OCI-LY1 (cell line): ENCODE results near the gene MAST4.

Experiments
- H2AFZ ChIP-seq: fragments of 200-600 bp; sonication (generic), shearing (Covaris generic); 2 replicates; pipeline ENCODE4 v1.6.0; 2014; ENCODE audit warnings: antibody characterized with exemption, mild to moderate bottlenecking, low read length
- H3F3A ChIP-seq: fragments of 200-600 bp; sonication (generic), shearing (Covaris generic); 2 replicates; pipeline ENCODE4 v1.6.0; 2014; ENCODE audit warnings: mild to moderate bottlenecking, antibody characterized with exemption, low read length, moderate library complexity; ENCODE audit not compliant: insufficient read depth
- H3K27ac ChIP-seq: fragments of 200-600 bp; sonication (generic); 2 replicates; pipeline ENCODE4 v1.5.1; 2014; ENCODE audit warnings: low read length, mixed run types, mild to moderate bottlenecking, low read depth; ENCODE audit not compliant: poor library complexity, severe bottlenecking
- H3K27me3 ChIP-seq: fragments of 200-600 bp; sonication (generic); 2 replicates; pipeline ENCODE4 v1.6.0; 2014; ENCODE audit warnings: antibody characterized with exemption, mild to moderate bottlenecking, low read length, moderate library complexity; ENCODE audit not compliant: insufficient read depth
- H3K36me3 ChIP-seq: fragments of 200-600 bp; sonication (generic); 2 replicates; pipeline ENCODE4 v1.6.1; 2014; ENCODE audit warnings: mild to moderate bottlenecking, antibody characterized with exemption, low read length, moderate library complexity, mixed read lengths; ENCODE audit not compliant: insufficient read depth
- H3K4me1 ChIP-seq: fragments of 200-600 bp; sonication (generic); 2 replicates; pipeline ENCODE4 v1.5.1; 2014; ENCODE audit warnings: mild to moderate bottlenecking, low read length, moderate library complexity; ENCODE audit not compliant: insufficient read depth, severe bottlenecking
- H3K4me2 ChIP-seq: fragments of 200-600 bp; sonication (generic), shearing (Covaris generic); 2 replicates; pipeline ENCODE4 v1.6.1; 2014; ENCODE audit warnings: low read length
- H3K4me3 ChIP-seq: fragments of 200-600 bp; sonication (generic); 2 replicates; pipeline ENCODE4 v1.5.1; 2014; ENCODE audit warnings: low read length, low read depth, mild to moderate bottlenecking, mixed read lengths; ENCODE audit not compliant: poor library complexity, severe bottlenecking
- H3K79me2 ChIP-seq: fragments of 200-600 bp; shearing (Covaris generic); 2 replicates; pipeline ENCODE4 v1.6.1; 2016; ENCODE audit warnings: mixed run types, low read length, mixed read lengths; ENCODE audit not compliant: insufficient read depth
- H3K9ac ChIP-seq: fragments of 200-600 bp; sonication (generic), shearing (Covaris generic); 2 replicates; pipeline ENCODE4 v1.6.1; 2014; ENCODE audit warnings: mild to moderate bottlenecking, low read length, mixed read lengths
- H3K9me2 ChIP-seq: fragments of 200-600 bp; sonication (generic), shearing (Covaris generic); 2 replicates; pipeline ENCODE4 v1.6.1; 2014; ENCODE audit warnings: low read depth, mild to moderate bottlenecking, low read length, mixed read lengths
- H3K9me3 ChIP-seq: fragments of 200-600 bp; shearing (Covaris generic); 2 replicates; pipeline ENCODE4 v1.6.1; 2014; ENCODE audit warnings: low read length, mixed read lengths
- H4K20me1 ChIP-seq: fragments of 200-600 bp; sonication (generic), shearing (Covaris generic); 2 replicates; pipeline ENCODE4 v1.6.0; 2016; ENCODE audit warnings: mild to moderate bottlenecking, low read length; ENCODE audit not compliant: insufficient read depth
- CTCF ChIP-seq: fragments of 200-600 bp; sonication (generic), shearing (Covaris generic); IDR thresholded peaks from 2 replicates; pipeline ENCODE4 v1.5.1; 2017; ENCODE audit warnings: mild to moderate bottlenecking, antibody characterized with exemption, low read length, moderate library complexity, mixed read lengths
- EZH2 ChIP-seq: fragments of 200-600 bp; sonication (generic), shearing (Covaris generic); IDR thresholded peaks from 2 replicates; pipeline ENCODE4 v1.8.0; 2017; ENCODE audit warnings: borderline replicate concordance, mixed run types, mild to moderate bottlenecking, antibody characterized with exemption, low read length, moderate library complexity, mixed read lengths

Gene MAST4

GRCh38 chr5:66987540-66987939 lies 391.3 kb downstream of the MAST4 start:
- Histone ChIP-seq H3K27me3 (no peaks in the 10 kb centered on the region), H3K9me2 (no peaks in the 10 kb centered on the region), H3K4me1 (no peaks in the 10 kb centered on the region), H3K4me3 (no peak overlapping the region), H3K9me3 (no peaks in the 10 kb centered on the region), H3K36me3 (no peaks in the 10 kb centered on the region), H2AFZ (no peak overlapping the region), H3K27ac (no peak overlapping the region), H4K20me1 (no peaks in the 10 kb centered on the region), H3K4me2 (no peak overlapping the region), H3K9ac (no peak overlapping the region), H3K79me2 (no peaks in the 10 kb centered on the region), H3F3A (no peaks in the 10 kb centered on the region)
- TF ChIP-seq CTCF (no peak), EZH2 (no peak)

- H4K20me1 ChIP-seq = no peaks in the 10 kb centered on the region
- TF ChIP-seq EZH2 (no peak), CTCF (peak; percentile 86)
Measured at GRCh38 chr5:66987949-66988838, 392.0 kb downstream of the MAST4 start.

GRCh38 chr5:66989286-66989685 lies 393.1 kb downstream of the MAST4 start:
- Histone ChIP-seq H3K36me3 (no peaks in the 10 kb centered on the region), H3K27me3 (no peaks in the 10 kb centered on the region), H3F3A (no peaks in the 10 kb centered on the region), H4K20me1 (no peaks in the 10 kb centered on the region), H3K4me2 (no peak overlapping the region), H3K4me1 (no peaks in the 10 kb centered on the region), H3K9me2 (no peaks in the 10 kb centered on the region), H3K4me3 (no peak overlapping the region), H3K79me2 (no peaks in the 10 kb centered on the region), H2AFZ (no peak overlapping the region), H3K27ac (no peak overlapping the region), H3K9ac (no peak overlapping the region), H3K9me3 (no peaks in the 10 kb centered on the region)
- TF ChIP-seq CTCF = no peak
- no peak for TF ChIP-seq EZH2

More at GRCh38 chr5:66987949-66988838, 392.0 kb downstream of the MAST4 start:
- no peaks in the 10 kb centered on the region for H3K9me2 ChIP-seq
- H3K36me3 ChIP-seq = no peaks in the 10 kb centered on the region
- no peaks in the 10 kb centered on the region for H3K79me2 ChIP-seq
- H3K4me1 ChIP-seq = no peaks in the 10 kb centered on the region
- no peaks in the 10 kb centered on the region for H3K9me3 ChIP-seq
- no peak overlapping the region for H3K9ac ChIP-seq
- no peak overlapping the region for H3K4me3 ChIP-seq
- H3K4me2 ChIP-seq = no peak overlapping the region
- no peaks in the 10 kb centered on the region for H3F3A ChIP-seq
- H3K27me3 ChIP-seq = no peaks in the 10 kb centered on the region
- H3K27ac ChIP-seq = no peak overlapping the region
- no peak overlapping the region for H2AFZ ChIP-seq
